Measurements from ENCODE around the gene KHDC1.

The KHDC1 gene

GRCh38 chr6:73262671-73263569 lies at the start of gene KHDC1 (continued):
- TF ChIP-seq ZNF423 (tag by site-specific recombination; IDR thresholded peaks at IDR 0.05) (no peak), ZNF585B (tag by site-specific recombination; IDR thresholded peaks at IDR 0.05) (no peak), ZNF560 (tag by site-specific recombination; IDR thresholded peaks at IDR 0.05; ENCODE audit: borderline replicate concordance) (no peak), KLF9 (tag by site-specific recombination; IDR thresholded peaks at IDR 0.05; ENCODE audit: low read depth) (no peak), ZBTB8A (tag by site-specific recombination; IDR thresholded peaks at IDR 0.05) (peak; percentile 90), ZNF169 (tag by site-specific recombination; IDR thresholded peaks at IDR 0.05) (no peak), TCF7L2 (IDR thresholded peaks at IDR 0.05; ENCODE audit: borderline replicate concordance, low read depth, low read length) (no peak), OSR2 (tag by site-specific recombination; IDR thresholded peaks at IDR 0.05) (no peak), ZNF311 (tag by site-specific recombination; IDR thresholded peaks at IDR 0.05; ENCODE audit: borderline replicate concordance) (no peak), TRIM28 (IDR thresholded peaks at IDR 0.05; ENCODE audit: borderline replicate concordance, low read length) (no peak), ZNF645 (tag by site-specific recombination; IDR thresholded peaks at IDR 0.05) (no peak), ZNF48 (tag by site-specific recombination; IDR thresholded peaks at IDR 0.05) (no peak), RBAK (tag by site-specific recombination; IDR thresholded peaks at IDR 0.05) (no peak), ZNF664 (tag by site-specific recombination; IDR thresholded peaks at IDR 0.05) (no peak), WT1 (tag by site-specific recombination; IDR thresholded peaks at IDR 0.05) (no peak), BCL11B (tag by site-specific recombination; IDR thresholded peaks at IDR 0.05; ENCODE audit: low read depth) (no peak), ZNF114 (tag by site-specific recombination; IDR thresholded peaks at IDR 0.05) (no peak), ZNF501 (tag by site-specific recombination; IDR thresholded peaks at IDR 0.05) (no peak), YY2 (tag by site-specific recombination; IDR thresholded peaks at IDR 0.05) (no peak), ZNF558 (tag by site-specific recombination; IDR thresholded peaks at IDR 0.05) (no peak), ZNF391 (tag by site-specific recombination; IDR thresholded peaks at IDR 0.05; ENCODE audit: borderline replicate concordance, low read depth) (no peak), ZNF621 (tag by site-specific recombination; IDR thresholded peaks at IDR 0.05) (no peak), AEBP2 (tag by site-specific recombination; IDR thresholded peaks at IDR 0.05; ENCODE audit: borderline replicate concordance) (no peak), ZSCAN4 (tag by site-specific recombination; IDR thresholded peaks at IDR 0.05) (no peak)
- TF ChIP-seq, protein P1, sequence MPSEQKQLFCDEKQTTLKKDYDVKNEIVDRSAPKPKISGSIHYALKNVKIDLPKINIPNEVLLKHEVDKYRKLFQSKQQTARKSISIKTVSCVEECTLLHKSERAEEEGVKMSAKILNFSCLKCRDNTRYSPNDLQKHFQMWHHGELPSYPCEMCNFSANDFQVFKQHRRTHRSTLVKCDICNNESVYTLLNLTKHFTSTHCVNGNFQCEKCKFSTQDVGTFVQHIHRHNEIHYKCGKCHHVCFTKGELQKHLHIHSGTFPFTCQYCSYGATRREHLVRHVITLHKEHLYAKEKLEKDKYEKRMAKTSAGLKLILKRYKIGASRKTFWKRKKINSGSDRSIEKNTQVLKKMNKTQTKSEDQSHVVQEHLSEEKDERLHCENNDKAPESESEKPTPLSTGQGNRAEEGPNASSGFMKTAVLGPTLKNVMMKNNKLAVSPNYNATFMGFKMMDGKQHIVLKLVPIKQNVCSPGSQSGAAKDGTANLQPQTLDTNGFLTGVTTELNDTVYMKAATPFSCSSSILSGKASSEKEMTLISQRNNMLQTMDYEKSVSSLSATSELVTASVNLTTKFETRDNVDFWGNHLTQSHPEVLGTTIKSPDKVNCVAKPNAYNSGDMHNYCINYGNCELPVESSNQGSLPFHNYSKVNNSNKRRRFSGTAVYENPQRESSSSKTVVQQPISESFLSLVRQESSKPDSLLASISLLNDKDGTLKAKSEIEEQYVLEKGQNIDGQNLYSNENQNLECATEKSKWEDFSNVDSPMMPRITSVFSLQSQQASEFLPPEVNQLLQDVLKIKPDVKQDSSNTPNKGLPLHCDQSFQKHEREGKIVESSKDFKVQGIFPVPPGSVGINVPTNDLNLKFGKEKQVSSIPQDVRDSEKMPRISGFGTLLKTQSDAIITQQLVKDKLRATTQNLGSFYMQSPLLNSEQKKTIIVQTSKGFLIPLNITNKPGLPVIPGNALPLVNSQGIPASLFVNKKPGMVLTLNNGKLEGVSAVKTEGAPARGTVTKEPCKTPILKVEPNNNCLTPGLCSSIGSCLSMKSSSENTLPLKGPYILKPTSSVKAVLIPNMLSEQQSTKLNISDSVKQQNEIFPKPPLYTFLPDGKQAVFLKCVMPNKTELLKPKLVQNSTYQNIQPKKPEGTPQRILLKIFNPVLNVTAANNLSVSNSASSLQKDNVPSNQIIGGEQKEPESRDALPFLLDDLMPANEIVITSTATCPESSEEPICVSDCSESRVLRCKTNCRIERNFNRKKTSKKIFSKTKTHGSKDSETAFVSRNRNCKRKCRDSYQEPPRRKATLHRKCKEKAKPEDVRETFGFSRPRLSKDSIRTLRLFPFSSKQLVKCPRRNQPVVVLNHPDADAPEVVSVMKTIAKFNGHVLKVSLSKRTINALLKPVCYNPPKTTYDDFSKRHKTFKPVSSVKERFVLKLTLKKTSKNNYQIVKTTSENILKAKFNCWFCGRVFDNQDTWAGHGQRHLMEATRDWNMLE (tag by site-specific recombination; conservative IDR thresholded peaks at IDR 0.05; ENCODE audit: low read depth): peak; percentile 66
- TF ChIP-seq, protein P2, sequence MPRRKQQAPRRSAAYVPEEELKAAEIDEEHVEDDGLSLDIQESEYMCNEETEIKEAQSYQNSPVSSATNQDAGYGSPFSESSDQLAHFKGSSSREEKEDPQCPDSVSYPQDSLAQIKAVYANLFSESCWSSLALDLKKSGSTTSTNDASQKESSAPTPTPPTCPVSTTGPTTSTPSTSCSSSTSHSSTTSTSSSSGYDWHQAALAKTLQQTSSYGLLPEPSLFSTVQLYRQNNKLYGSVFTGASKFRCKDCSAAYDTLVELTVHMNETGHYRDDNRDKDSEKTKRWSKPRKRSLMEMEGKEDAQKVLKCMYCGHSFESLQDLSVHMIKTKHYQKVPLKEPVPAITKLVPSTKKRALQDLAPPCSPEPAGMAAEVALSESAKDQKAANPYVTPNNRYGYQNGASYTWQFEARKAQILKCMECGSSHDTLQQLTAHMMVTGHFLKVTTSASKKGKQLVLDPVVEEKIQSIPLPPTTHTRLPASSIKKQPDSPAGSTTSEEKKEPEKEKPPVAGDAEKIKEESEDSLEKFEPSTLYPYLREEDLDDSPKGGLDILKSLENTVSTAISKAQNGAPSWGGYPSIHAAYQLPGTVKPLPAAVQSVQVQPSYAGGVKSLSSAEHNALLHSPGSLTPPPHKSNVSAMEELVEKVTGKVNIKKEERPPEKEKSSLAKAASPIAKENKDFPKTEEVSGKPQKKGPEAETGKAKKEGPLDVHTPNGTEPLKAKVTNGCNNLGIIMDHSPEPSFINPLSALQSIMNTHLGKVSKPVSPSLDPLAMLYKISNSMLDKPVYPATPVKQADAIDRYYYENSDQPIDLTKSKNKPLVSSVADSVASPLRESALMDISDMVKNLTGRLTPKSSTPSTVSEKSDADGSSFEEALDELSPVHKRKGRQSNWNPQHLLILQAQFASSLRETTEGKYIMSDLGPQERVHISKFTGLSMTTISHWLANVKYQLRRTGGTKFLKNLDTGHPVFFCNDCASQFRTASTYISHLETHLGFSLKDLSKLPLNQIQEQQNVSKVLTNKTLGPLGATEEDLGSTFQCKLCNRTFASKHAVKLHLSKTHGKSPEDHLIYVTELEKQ (tag by site-specific recombination; IDR thresholded peaks at IDR 0.05; ENCODE audit: borderline replicate concordance): no peak

All from HEK293 (cell line).